Jurkat, Clone E6-1 (cell line): Measurements from ENCODE around the gene CACNA2D3.

ENCODE experiments used
- DNase-seq: peaks from one replicate; pipeline ENCODE4 v3.0.0-alpha.2; 2011; ENCODE audit warnings: low read depth, low spot score
- H3K4me3 ChIP-seq: 2 replicates; pipeline ENCODE4 v1.5.1; 2011; ENCODE audit warnings: mild to moderate bottlenecking, low read length, control low read depth, moderate library complexity

CACNA2D3 gene

DNA sequence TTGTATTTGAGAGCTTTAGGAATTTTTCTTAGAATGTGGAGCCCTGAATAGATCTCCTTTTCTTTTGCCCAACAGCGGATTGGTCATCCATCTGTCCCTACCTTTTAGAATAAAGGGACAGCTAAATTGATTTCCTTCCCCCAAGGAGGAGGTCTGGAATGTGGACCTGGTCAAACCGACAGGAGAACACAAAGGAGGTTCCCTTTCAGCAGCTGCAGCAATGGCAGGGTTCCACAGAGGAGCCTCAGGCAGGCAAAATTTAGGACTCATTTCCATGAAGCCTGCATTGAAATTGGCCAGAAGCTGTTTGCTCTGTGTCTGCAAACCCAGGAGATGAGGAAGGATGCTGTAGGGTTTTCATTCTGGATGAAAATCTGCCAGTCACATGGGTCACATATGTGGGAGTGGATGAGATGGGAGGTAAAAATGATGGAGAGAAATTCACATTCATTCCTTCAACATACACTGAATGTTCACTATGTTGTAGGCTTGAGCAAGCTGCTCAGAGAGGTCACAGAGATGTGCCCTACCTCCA lies 728.2 kb downstream of the CACNA2D3 start:
- no peak for DNase-seq
- H3K4me3 ChIP-seq: no peak overlapping the region

DNA sequence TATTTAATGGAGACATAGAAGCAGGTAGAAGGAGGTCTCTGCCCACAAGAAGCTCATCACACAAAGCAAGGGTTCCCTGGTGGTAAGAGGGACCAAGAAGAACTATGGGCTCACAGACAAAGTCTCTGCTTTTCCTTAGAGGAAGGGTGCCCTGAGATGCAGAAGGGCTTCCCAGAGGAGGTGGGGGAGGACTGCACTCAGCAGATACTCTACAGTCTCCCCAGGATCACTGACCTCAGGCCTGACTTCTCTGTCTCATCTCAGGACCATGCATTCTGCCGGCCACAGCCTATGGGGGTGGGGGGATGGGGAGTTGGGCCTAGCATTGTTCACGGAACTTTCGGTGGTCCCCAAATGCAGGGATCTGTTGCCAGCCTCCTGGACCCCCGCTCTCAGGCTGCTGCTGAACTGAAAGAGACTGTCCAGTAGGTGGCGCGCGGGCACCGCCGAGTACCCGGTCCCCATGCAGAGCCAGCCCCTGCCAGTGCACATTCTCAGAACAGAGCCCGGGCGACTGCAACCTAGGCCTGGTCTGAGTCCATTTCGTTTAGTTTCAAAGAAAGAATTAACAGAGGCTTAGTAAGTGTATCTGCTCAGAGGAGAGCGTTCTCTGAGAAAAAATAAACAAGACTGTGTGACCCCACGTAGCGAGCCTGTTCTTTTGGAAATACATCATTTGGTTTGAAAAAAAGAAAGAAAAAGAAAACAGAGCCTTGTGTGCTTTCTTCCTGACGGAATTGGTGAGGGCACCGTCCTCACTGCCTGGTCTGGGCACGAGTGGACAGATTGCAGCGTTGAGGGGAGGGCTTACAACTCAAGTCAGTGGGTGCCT lies 731.4 kb downstream of the CACNA2D3 start:
- DNase-seq: peak; percentile 11

DNA sequence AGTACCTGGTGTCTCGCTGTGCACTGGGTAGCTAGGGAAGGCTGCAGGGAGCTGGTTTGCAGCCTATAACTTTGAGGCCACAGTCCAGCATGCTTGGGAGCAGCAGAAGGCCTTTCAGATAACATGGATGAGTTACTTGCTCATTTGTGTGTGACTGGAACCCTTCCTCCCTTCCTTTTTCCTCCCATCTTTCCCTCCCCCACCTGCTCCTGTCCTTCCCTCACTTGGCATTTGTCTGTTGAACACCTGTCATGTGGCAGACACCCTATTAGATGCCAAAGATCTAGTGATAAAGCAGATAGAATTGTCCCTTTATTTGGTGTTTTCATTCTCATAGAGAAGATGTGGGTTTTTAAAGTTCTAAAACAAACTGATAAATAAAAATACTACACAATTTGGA lies 733.9 kb downstream of the CACNA2D3 start:
- no peak for DNase-seq
- no peak overlapping the region for H3K4me3 ChIP-seq

More for the DNA sequence above, 731.4 kb downstream of the CACNA2D3 start:
- H3K4me3 ChIP-seq: no peak overlapping the region

DNA sequence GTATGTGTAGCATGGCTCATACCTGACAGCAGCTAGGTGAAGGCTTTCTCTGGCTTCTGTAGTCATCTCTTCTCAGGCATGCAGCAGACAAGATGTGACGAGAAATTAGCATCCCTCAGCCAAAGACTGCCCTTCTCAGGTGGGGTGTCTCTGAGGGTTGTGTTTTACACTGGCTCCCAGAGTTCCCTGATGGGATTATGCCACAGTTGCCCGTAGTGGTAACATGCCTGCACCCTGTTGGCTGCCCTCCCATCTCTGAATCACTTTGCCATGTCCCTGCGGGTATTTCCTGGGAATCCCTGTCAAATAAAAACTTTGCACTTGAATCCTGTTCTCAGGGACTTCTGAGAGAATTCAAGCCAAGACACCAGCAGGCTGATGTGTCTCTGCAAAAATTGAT lies 735.0 kb downstream of the CACNA2D3 start:
- DNase-seq: no peak
- no peak overlapping the region for H3K4me3 ChIP-seq

DNA sequence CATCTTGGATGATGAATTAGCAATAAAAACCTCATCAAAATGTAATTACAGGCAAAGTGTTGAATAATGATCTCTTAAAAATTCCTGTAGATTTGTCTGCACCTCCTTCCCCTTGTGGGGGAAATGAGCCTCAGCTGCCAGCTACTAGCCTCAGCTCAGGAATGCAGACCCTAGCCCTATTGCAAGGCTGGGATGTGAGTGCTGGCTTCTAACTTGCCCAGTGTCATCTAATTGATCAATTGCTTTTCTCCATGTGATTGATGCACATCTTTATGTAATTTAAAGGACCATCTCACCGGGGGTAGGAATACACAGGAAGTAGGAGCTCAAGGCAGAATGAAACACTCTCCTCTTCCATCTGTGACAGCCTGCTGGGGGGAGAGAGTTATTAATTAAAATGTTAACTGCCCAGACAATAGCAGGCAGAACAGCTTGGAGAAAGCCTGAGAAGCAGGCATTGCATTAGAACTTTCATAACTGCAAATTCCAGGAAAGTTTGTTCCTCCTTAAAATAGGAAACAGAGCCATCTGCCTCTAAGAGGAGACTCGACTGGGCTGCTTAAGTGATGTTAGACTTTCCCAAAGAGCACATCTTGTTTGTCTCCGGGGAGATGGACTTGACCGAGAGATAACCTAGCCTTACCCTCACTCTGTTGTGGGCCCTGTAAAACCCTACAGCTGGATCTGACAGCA lies 735.9 kb downstream of the CACNA2D3 start:
- no peak for DNase-seq
- H3K4me3 ChIP-seq: no peak overlapping the region

DNA sequence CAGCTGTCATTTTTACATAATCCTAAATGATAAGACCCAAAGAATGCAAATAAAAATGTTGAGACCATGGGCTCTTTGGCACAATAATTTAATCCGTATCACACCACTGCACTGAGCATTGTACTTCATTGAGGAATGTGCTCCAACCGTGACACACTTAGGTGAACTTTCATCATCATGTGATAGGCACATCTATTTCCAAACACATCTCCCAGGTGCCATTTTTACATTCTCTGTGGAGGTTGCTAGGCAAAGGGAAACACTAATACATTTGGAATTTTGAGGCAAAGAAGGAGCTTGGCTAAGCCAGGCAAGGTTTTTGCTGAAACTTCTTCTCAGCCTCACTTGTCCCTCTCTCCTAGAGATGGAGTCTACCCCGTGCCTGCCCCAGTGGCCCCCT lies 736.8 kb downstream of the CACNA2D3 start:
- no peak for DNase-seq
- no peak overlapping the region for H3K4me3 ChIP-seq

DNA sequence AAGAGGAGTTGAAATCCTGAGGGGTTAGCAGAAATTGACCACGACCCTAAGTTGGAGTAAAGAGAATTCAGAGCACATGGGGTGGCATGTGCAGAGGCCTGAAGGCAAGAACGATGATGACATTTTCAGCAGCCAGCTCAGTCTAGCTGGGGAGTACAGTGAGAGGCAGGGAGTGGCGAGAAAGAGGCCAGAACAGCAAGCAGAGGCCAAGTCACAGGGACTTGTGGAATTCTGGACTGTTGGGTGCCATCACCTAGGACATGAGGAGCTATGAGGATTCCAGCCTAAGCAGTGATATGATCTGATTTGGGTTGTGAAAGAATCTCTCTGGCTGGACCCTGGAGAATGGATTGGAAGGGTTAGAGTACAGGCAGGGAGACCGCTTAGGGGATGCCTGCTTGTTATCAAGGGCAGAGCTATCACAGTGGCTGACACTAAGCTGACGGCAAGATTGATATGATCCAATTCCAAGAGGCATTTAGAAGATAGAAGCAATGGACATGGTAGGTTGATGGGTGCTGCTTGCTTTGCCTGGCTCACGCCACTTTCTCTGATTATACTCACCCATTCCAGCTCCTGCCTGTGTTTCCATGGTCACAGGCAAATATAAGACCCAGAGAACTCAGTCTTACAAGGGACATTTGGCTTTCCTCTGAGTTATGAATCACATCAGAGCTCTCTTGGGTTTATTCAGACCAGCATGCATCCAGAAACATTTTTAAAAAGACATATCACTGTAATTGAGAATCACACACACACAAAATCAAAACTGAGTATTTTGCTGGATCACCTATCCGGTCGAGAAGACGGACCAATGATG lies 739.1 kb downstream of the CACNA2D3 start:
- no peak for DNase-seq
- H3K4me3 ChIP-seq: no peak overlapping the region

DNA sequence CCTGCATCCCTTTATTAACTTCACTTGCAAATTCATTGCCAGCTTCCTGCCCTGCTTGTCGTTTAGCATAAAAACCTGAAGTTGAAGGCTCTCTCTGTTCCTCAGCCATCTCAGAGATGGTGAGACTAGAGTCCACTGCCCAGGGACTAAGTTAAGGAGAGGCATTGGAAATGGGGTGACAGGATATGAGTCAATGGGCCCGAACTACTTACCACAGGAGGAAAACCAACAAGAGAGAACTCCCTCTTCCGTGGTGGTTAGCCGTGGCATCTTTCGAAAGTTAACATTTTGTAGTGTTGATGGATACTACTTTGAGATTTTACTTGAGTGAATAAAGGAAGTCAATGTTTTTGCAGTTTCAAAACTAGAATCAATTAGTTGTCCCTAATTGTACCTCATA lies 740.2 kb downstream of the CACNA2D3 start:
- no peak for DNase-seq
- H3K4me3 ChIP-seq: no peak overlapping the region

DNA sequence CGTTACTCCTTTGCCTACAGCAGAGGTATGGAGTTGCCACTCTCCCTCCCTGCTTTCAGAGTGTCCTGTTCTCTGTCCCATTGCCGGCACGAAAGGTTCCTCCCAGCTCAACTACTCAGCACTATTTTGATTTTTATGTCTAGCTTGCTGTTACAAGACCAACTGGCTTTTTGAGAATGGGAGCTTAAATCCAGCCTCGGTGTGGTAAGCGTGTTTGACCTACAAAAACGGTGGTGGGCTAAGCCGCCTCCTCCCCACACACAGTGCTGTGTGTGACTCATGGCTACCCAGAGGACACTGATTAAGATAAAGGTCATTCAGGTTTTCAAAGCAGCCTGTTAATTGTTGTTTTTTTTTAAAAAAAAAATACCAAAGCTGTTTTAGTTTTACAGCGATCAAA lies 741.0 kb downstream of the CACNA2D3 start:
- no peak for DNase-seq
- H3K4me3 ChIP-seq: no peak overlapping the region

DNA sequence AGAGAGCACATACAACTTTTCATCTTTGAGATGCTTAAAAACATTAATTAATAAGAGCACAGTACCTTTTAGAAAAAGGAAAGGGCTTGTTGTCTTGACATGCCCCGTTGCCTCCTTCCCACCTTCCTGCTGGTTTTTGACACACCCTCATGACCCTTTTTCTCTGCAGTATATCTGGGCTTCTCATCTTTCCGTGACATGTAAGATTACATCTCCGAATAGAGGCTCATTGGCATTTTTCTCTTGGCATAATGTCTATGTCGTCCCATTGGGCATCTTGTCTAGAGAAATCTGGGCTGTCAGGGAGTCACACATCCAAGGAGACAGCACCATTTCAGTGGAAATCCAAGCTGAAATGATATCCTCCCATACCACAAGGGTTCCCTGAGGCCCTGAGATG lies 741.4 kb downstream of the CACNA2D3 start:
- H3K4me3 ChIP-seq: no peak overlapping the region
- no peak for DNase-seq

DNA sequence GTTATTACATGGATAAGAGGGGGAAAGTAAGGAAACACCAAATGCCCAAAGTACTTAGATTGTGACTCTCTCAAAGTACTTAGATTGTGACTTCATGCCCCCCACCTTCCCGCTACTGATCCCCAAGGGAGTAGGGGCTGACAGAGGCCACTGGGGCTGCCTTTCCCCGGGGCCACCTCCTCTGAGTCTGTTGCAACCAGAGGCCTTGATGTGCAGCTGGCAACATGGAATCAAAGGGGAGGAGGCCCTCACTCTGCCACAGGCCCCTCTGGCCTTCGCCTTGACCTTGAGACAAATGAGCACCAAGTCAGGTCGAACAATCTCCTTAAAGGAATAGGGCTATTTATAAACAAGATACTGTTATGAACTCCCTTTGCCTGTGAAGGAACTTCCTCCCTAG lies 743.0 kb downstream of the CACNA2D3 start:
- no peak for DNase-seq
- H3K4me3 ChIP-seq: no peak overlapping the region

DNA sequence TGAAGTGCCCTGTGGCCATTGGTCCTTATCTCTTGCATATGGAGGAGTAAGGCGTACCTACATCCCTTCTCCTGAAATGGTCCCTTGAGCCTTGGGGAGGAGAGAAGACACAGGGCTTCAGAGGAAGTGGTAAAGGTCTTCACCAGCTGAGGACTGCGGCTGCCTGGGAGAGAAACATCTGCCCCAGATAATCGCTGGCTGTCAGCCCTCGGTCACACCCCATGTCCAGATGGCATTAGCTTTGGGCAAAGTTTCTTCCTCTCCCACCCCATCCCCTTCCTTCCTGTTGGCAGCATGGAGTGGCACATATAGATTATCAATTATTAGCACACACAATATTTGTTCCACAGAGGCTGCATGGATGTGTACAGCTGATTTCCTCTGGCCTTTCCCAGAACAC lies 743.9 kb downstream of the CACNA2D3 start:
- no peak for DNase-seq
- H3K4me3 ChIP-seq: no peak overlapping the region

DNA sequence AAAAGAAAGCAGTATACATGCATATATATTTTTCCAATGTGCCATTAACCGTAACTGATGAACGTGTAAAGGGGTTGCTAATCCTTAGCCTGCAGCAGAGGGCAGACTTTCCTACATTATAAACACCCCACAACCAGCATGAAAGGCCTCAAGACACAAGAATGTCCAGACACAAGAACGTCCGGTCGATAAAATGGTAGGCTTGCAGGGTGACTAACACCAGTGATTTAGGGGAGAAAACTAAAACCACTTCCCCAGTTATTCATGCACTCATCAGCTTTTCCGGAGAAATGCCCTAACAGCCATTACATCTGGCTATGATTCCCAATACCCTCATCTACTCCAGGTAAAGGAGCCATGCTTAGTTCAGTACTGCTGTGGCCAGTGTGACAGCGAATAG lies 748.1 kb downstream of the CACNA2D3 start:
- DNase-seq: no peak

DNA sequence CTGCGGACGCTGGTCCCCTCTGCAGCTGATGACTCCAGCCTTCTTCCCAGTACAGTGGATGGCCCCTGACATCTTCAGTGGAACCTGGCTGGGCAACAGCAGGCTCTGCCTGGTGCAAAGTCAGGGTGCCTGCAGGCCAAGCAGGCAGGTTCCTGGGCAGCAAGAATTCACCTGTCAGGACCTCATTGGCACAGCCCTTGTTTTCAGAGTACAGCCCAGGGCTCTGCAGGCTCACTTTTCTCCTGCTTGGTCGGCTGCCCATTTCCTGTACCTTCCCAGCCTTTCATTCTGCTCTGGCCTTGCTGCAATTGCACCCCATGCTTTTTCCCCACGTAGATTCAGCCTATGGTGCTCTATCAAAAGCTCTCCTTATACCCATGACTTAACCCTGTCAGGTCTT lies 749.5 kb downstream of the CACNA2D3 start:
- no peak overlapping the region for H3K4me3 ChIP-seq
- DNase-seq: no peak

More for the DNA sequence above, 748.1 kb downstream of the CACNA2D3 start:
- H3K4me3 ChIP-seq: no peak overlapping the region

DNA sequence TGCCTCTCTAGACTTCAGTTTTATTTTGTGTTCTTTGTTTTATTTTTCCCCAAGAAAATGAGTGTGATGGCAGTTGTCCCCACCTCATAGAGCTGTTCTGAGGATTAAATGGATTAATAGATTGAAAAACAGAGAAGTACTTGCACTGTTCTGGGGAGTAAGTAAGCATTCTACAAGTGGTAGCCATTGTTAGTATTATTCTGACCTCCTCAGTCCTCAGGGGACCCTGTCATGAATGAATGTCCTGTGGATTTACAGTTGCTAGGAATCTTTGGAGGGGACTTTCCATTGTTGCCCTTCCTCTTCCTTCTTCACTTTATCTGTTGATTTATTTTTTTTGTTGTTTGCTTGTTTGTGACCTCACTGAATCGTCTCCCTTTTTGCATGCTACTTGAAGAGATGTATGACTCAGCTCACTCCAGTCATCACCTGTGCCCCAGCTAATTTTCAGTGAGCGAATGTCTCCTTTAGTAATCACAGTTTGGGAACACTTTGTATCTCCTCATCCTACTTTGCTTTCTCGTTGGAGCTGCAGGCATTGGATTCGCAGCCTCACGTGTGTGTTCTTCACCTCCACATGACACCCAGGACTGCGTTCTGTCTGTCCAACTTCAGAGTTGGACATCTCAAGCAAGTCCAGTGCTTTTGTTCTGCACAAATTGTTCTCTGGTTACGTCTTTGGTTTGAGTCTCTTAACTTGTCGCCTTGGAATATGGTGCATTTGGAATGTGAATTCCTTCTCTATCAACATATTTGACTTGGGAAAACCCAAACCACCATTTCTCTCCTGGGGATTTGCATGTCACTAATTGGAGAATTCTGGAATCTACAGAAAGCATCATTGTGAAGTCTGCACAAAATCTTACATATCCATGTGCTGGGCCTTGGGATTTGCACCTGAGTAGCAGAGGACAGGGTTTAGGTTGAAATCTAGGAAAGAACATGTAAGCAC lies 751.0 kb downstream of the CACNA2D3 start:
- no peak overlapping the region for H3K4me3 ChIP-seq
- no peak for DNase-seq

DNA sequence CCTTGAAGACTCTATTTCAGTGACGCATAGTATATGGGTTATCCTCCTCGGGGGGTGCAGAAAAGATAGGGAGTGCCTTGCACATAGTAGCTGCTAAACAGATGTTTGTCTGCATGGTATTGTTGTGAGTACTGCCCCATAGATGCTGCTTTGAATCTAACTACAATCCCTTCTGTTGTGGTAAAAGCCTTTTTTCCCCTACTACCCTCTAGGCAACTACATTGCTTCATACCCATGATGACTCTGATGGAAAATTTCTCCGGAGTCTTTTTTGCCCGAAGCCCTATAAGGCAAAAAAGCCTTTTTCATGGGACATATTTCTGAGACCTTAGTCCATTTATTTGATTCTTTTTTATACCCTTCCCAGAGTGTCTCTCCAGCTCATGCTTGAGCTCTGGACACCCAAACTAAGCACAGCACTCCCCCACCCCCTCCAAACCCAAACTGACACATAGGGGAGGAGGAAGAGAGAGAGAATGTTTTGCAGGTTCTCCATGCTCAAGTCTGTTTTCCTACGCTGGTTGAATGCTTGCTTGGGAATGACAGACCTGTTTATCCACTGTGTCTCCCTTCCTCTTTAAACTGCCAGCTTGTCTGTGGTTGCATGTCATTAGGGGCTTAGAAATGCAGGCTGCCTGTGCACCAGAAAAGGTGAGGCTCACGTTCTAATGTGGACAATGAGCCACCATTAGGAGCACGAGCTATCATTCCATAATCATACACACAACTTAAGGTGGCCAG lies 752.6 kb downstream of the CACNA2D3 start:
- H3K4me3 ChIP-seq: no peak overlapping the region
- DNase-seq: no peak

DNA sequence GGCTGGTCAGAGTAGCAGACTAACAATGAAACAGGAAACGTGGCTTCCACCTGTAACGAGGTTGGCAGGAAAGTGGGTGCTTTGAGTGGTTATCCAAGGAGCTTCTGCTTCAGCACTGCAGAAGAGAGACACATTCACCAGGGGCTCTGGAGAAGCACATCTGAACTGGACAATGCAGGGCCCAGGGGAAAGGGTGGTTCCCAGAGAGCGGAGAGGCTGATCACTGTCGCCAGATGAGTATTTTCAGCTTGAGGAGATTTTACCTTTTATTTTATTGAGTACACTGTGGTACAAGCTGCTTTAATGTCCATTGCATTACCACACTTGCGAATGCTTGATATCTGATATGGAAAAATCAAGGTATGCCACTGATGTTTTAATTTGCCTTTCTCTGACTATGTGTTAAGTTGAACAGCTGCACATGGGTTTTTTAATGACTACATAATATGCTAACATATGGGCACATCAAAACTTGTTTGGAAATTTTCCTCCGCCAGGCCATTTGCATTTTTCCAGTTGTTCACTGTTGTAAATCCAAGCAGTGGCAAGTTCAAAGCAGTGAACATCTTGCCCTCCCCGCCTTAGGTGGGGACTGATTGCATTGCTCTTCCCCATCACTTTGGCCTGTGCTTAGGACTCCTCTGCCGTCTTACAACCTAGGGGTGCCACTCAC lies 753.4 kb downstream of the CACNA2D3 start:
- no peak overlapping the region for H3K4me3 ChIP-seq
- no peak for DNase-seq
